CMK (cell line): Measurements from ENCODE around the gene PTGS1.
"Not testable (repeated sequence)": the region's sequence is repeated elsewhere in the genome, so short reads cannot be mapped to it uniquely, and the experiment has no call there.

Experiments used
- DNase-seq: peaks from one replicate; pipeline ENCODE4 v3.0.0-alpha.2; 2010; ENCODE audit warnings: low read depth

Gene PTGS1

DNA sequence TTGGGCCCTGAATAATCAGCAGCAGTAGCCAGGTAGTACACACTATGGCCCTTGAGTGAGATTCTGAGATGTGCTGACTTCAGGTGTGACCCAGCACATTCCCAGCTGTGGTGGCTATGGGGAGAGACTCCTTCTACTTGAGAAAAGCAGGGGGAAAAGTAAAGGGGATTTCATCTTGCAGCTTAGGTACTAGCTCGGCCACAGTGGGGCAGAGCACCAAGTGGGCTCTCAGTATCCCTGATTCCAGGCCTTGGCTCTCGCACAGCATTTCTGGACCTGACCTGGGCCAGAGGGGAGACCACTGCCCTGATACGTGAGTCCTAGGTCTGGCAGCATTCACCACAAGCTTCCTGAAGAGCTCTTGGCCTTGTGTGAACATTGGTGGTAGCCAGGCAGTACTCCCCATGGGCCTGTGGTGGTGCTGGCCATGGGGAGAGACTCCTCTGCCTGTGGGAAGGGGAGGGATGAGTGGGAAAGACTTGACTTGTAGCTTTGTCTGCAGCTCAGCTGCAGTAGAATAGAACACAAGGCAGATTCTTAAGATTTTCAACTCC lies 27.6 kb downstream of the PTGS1 start:
- DNase-seq, result no peak

DNA sequence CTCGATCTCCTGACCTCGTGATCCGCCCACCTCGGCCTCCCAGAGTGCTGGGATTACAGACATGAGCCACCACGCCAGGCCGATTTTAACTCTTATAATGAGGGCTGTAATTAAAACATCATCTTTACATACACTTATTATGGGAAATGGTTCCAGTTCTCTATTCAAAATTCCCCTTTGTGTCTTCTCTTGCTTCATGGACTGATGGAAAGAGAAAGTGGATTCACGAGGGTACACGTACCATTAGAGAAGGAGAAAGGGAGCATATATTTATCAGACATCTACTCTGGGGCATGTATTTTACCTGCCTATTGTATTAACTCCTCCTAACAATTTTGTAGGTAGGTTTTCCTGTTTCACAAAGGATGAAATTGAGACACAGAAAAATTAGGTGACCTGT lies 31.1 kb downstream of the PTGS1 start:
- no peak for DNase-seq

GRCh38 chr9:122402403-122402871 lies 31.6 kb downstream of the PTGS1 start:
- no peak for DNase-seq

DNA sequence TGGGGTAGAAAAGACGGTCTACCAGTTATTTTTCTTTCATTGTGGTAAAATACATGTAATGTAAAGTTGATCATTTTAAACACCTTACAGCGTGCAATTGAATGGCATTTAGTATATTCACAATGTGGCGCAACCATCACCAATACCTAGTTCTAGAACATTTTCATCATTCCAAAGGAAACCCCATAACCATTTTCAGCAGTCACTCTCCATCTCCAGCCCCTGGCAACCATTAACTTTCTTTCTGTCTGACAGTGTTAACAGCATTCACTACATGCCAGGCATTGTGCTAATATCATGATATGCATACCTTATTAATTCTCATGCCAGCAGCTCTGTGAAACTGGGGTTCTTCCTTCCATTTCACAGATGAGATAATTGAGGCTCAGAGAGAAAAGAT lies 32.0 kb downstream of the PTGS1 start:
- no peak for DNase-seq

DNA sequence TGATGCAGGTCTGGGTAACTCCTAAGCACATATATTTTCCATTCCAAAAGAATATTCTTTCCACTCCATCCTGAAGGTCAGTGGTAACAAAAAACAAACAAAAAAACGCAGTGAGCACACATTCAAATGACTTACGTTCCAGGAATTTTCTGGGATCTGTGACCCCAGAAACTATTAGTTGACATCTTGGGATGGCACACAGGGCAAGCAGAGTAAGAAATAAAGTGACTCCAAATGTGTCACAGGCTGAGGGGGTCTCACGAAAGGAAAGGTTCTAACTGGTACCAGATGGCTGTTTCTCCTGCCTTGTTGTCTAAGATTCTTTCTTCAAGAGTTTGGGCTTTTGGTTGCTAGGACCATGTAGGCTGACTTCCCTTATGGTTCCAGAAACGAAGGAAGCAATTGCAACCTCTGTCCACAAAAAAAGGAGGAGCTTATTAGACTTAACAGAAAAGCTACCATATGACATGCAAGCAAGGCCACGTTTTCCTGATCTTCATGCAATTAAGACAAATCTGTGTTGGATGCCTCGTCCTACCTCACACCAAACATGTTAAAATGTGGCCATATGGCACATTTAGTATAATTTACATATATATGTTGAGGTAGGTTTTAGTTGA lies 32.7 kb downstream of the PTGS1 start:
- DNase-seq, result no peak

DNA sequence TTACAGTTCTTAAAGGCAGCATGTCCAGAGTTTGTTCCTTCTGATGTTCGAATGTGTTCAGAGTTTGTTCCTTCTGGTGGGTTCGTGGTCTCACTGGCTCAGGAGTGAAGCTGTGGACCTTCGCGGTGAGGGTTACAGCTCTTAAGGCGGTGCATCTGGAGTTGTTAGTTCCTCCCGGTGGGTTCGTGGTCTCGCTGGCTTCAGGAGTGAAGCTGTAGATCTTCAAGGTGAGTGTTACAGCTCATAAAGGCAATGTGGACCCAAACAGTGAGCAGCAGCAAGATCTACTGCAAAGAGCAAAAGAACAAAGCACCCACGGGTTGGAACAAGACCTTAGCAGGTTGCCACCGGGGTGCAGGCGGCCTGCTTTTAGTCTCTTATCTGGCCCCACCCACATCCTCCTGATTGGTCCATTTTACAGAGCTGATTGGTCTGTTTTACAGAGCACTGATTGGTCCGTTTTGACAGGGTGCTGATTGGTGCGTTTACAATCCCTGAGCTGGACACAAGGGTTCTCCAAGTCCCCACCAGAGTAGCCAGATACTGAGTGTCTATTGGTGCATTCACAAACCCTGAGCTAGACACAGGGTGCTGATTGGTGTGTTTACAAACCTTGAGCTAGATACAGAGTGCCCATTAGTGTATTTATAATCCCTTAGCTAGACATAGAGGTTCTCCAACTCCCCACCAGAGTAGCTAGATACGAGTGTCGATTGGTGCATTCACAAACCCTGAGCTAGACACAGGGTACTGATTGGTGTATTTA lies 34.7 kb downstream of the PTGS1 start:
- not testable (repeated sequence) for DNase-seq

- no peak for DNase-seq
Observed at GRCh38 chr9:122406070-122406890, 35.5 kb downstream of the PTGS1 start.

DNA sequence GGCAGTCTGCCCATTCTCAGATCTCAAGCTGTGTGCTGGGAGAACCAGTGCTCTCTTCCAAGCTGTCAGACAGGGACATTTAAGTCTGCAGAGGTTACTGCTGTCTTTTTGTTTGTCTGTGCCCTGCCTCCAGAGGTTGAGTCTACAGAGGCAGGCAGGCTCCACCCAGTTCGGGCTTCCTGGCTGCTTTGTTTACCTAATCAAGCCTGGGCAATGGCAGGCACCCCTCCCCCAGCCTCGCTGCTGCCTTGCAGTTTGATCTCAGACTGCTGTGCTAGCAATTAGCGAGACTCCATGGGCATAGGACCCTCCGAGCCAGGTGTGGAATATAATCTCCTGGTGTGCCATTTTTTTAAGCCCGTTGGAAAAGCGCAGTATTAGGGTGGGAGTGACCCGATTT lies 43.3 kb downstream of the PTGS1 start:
- not testable (repeated sequence) for DNase-seq

- DNase-seq, result no peak
Observed at GRCh38 chr9:122418016-122418415, 47.2 kb downstream of the PTGS1 start.

DNA sequence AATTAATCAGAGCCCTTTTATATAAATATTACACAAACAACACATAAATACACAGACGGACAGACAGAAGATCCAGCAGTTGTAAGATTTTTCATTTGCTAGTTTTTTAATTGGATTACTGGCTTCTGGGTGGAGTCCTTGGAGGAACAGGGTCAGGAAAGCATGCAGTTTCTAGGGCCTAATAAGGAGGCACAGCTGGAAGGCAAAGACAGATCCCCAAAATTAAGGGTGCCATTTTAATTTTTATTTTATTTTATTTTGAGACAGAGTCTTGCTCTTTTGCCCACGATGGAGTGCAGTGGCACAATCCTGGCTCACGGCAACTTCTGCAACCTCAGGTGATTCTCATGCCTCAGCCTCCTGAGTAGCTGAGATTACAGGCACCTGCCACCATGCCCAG lies 49.5 kb downstream of the PTGS1 start:
- DNase-seq, result no peak

DNA sequence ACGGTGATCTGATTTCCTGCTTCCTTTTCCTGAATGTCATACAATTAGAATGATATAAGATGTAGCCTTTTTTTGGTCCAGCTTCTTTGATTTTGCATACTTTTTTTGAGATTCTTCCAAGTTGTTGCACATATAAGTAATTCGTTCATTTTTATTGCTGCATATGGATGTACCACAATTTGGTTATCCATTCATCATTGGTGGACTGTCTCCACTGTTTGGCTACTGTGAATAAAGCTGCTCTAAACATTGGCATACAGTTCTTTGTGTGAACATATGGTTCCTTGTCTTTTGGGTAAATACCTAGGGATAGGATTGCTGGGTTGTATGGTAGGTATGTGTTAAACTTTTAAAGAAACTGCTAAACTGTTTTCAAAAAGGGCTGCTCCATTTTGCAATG lies 54.3 kb downstream of the PTGS1 start:
- DNase-seq, result no peak

GRCh38 chr9:122426723-122427122 lies 55.9 kb downstream of the PTGS1 start:
- no peak for DNase-seq

DNA sequence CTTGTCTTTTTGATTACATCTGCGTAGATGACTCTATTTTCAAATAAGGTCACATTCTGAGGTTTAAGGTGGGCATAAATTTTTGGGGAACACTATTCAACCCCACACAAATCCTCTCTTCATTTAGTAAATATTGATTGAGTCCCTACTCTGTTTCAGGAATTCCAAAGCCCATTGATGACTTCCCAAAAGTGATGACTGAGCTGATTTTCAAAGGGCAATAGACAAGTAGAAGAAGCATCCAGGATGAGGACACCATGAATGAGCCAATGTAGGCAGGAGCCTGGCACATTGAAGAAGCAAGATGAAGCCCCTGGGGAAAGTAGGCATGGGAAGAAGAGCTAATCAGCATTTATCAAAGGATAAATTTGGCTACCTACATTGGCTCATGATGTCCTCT lies 71.7 kb downstream of the PTGS1 start:
- no peak for DNase-seq

- no peak for DNase-seq
Observed at GRCh38 chr9:122444041-122444733, 73.4 kb downstream of the PTGS1 start.
